OCI-LY3 (cell line): ENCODE results near the gene MND1.

Experiments
- EZH2phosphoT487 ChIP-seq: fragments of 200-600 bp; shearing (Covaris generic); IDR thresholded peaks from 2 replicates; pipeline ENCODE4 v1.6.1; 2018; ENCODE audit warnings: antibody characterized with exemption, mixed run types, low read depth
- TF ChIP-seq, protein P1 (sequence below): fragments of 200-600, 300-600 bp; sonication (generic); IDR thresholded peaks from 2 replicates; pipeline ENCODE4 v1.5.1; 2014; ENCODE audit warnings: antibody characterized with exemption, low read length, low read depth

DNA sequence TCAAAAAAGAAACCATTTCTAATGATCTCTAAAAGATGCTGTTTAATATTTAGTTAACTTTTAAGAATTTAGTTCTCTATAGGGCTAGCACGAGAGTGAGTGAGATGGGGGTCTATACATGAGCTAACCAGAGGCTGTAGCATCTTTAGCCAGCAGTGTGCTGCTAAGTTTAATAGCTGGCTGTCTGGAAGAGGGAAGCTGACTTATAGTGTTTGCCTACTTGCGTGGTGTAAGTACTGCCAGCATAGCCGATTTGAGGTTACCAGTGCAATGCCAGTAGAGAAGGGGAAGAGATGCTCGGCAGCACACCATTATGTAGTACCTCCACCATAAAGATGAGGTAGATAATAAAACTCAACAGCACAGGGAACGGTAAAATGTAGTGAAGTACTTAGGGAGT lies 74.5 kb downstream of the MND1 start:
- TF ChIP-seq, protein P1, sequence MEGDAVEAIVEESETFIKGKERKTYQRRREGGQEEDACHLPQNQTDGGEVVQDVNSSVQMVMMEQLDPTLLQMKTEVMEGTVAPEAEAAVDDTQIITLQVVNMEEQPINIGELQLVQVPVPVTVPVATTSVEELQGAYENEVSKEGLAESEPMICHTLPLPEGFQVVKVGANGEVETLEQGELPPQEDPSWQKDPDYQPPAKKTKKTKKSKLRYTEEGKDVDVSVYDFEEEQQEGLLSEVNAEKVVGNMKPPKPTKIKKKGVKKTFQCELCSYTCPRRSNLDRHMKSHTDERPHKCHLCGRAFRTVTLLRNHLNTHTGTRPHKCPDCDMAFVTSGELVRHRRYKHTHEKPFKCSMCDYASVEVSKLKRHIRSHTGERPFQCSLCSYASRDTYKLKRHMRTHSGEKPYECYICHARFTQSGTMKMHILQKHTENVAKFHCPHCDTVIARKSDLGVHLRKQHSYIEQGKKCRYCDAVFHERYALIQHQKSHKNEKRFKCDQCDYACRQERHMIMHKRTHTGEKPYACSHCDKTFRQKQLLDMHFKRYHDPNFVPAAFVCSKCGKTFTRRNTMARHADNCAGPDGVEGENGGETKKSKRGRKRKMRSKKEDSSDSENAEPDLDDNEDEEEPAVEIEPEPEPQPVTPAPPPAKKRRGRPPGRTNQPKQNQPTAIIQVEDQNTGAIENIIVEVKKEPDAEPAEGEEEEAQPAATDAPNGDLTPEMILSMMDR = no peak
- TF ChIP-seq EZH2phosphoT487 = no peak
